ENCODE results near the gene RFC3. TPM values are rescaled to one million over a fixed set of nuclear protein-coding genes. Genes with fewer than 3 reads are reported as not detected.

The RFC3 gene
- total RNA-seq, 1 donor from 2014 or later, result 82.7 TPM

GRCh38 chr13:33869005-33869404, 51.1 kb downstream of the RFC3 start:
- Histone ChIP-seq H4K20me1 (ENCODE audit: low read depth) (no peaks in the 10 kb centered on the region), H3K4me3 (no peak overlapping the region), H2AFZ (replicated peaks) (no peak overlapping the region), H3K27ac (no peak overlapping the region), H3K9me3 (ENCODE audit: low read depth) (no peaks in the 10 kb centered on the region), H3K4me1 (no peaks in the 10 kb centered on the region), H3F3A (ENCODE audit: low read depth) (no peaks in the 10 kb centered on the region), H3K9ac (no peak overlapping the region), H3K4me2 (no peak overlapping the region), H3K27me3 (no peaks in the 10 kb centered on the region), H3K36me3 (no peaks in the 10 kb centered on the region), H3K79me2 (ENCODE audit: low read depth) (no peaks in the 10 kb centered on the region)
- no peak for TF ChIP-seq EZH2phosphoT487 (IDR thresholded peaks at IDR 0.05)
- TF ChIP-seq EZH2 (IDR thresholded peaks at IDR 0.05), result no peak
- no peak for TF ChIP-seq CTCF (IDR thresholded peaks at IDR 0.05)
- Mint-ChIP-seq H3K36me3 (peaks cover 21% of the 10 kb centered on the region), H3K4me3 (no peak overlapping the region), H3K4me1 (peaks cover 9% of the 10 kb centered on the region), H3K9me3 (peaks cover 3% of the 10 kb centered on the region), H3K27ac (no peak overlapping the region), H3K27me3 (ENCODE audit: insufficient read depth, low read depth) (peaks cover 4% of the 10 kb centered on the region)
- no peak for DNase-seq (ENCODE audit: low spot score)

GRCh38 chr13:33870046-33870668, 52.2 kb downstream of the RFC3 start:
- H3K36me3 ChIP-seq, result no peaks in the 10 kb centered on the region
- Mint-ChIP-seq H3K27ac (no peak overlapping the region), H3K36me3 (peaks cover 18% of the 10 kb centered on the region), H3K4me3 (no peak overlapping the region), H3K27me3 (ENCODE audit: insufficient read depth, low read depth) (peaks cover 4% of the 10 kb centered on the region), H3K9me3 (peaks cover 3% of the 10 kb centered on the region), H3K4me1 (peaks cover 9% of the 10 kb centered on the region)
- H3K9me3 ChIP-seq (ENCODE audit: low read depth), result no peaks in the 10 kb centered on the region
- H3K4me1 ChIP-seq, result no peaks in the 10 kb centered on the region
- no peak overlapping the region for H3K9ac ChIP-seq
- TF ChIP-seq CTCF (IDR thresholded peaks at IDR 0.05) (no peak), EZH2 (IDR thresholded peaks at IDR 0.05) (no peak), EZH2phosphoT487 (IDR thresholded peaks at IDR 0.05) (no peak)
- no peak overlapping the region for H3K4me2 ChIP-seq
- no peaks in the 10 kb centered on the region for H3F3A ChIP-seq (ENCODE audit: low read depth)
- no peak for DNase-seq (ENCODE audit: low spot score)
- no peaks in the 10 kb centered on the region for H3K27me3 ChIP-seq
- no peaks in the 10 kb centered on the region for H4K20me1 ChIP-seq (ENCODE audit: low read depth)
- H2AFZ ChIP-seq (replicated peaks), result no peak overlapping the region
- H3K4me3 ChIP-seq, result no peak overlapping the region
- H3K27ac ChIP-seq, result no peak overlapping the region
- no peaks in the 10 kb centered on the region for H3K79me2 ChIP-seq (ENCODE audit: low read depth)

- Histone ChIP-seq H3K36me3 (no peaks in the 10 kb centered on the region), H3K27ac (no peak overlapping the region), H2AFZ (replicated peaks) (no peak overlapping the region), H3K79me2 (ENCODE audit: low read depth) (no peaks in the 10 kb centered on the region), H3K9me3 (ENCODE audit: low read depth) (no peaks in the 10 kb centered on the region), H3K4me1 (no peaks in the 10 kb centered on the region), H3F3A (ENCODE audit: low read depth) (no peaks in the 10 kb centered on the region), H3K9ac (no peak overlapping the region), H4K20me1 (ENCODE audit: low read depth) (no peaks in the 10 kb centered on the region), H3K4me3 (no peak overlapping the region), H3K4me2 (no peak overlapping the region), H3K27me3 (no peaks in the 10 kb centered on the region)
- no peak for TF ChIP-seq EZH2 (IDR thresholded peaks at IDR 0.05)
- no peak for TF ChIP-seq CTCF (IDR thresholded peaks at IDR 0.05)
- TF ChIP-seq EZH2phosphoT487 (IDR thresholded peaks at IDR 0.05), result no peak
- no peak overlapping the region for H3K4me3 Mint-ChIP-seq
- peaks cover 2% of the 10 kb centered on the region for H3K27me3 Mint-ChIP-seq (ENCODE audit: insufficient read depth, low read depth)
- peaks cover 16% of the 10 kb centered on the region for H3K4me1 Mint-ChIP-seq
- DNase-seq (ENCODE audit: low spot score), result no peak
- H3K9me3 Mint-ChIP-seq, result peaks cover 3% of the 10 kb centered on the region
- H3K36me3 Mint-ChIP-seq, result peaks cover 15% of the 10 kb centered on the region
- no peak overlapping the region for H3K27ac Mint-ChIP-seq
Observed at GRCh38 chr13:33871207-33872004, 53.5 kb downstream of the RFC3 start.

Measured in neural progenitor cell (in vitro differentiated cells).